GM03348 (cell line): ENCODE data around the gene CTNNA3.

Experiments
- DNase-seq: peaks from one replicate; pipeline ENCODE4 v3.0.0; 2012; ENCODE audit warnings: low spot score

Gene CTNNA3

GRCh38 chr10:66747451-66747850, 948.5 kb downstream of the CTNNA3 start:
- DNase-seq: peak; percentile 78

GRCh38 chr10:66746711-66747110, 949.3 kb downstream of the CTNNA3 start:
- DNase-seq: no peak

GRCh38 chr10:66746246-66746645, 949.7 kb downstream of the CTNNA3 start:
- peak; percentile 17 for DNase-seq

- no peak for DNase-seq
Measured at GRCh38 chr10:66744915-66745314, 951.1 kb downstream of the CTNNA3 start.

- no peak for DNase-seq
Measured at GRCh38 chr10:66737241-66737640, 958.8 kb downstream of the CTNNA3 start.

- no peak for DNase-seq
Measured at GRCh38 chr10:66723608-66724400, 972.2 kb downstream of the CTNNA3 start.

- no peak for DNase-seq
Measured at GRCh38 chr10:66719483-66719882, 976.5 kb downstream of the CTNNA3 start.

- DNase-seq: no peak
Measured at GRCh38 chr10:66717231-66717981, 978.6 kb downstream of the CTNNA3 start.

GRCh38 chr10:66714741-66715140, 981.3 kb downstream of the CTNNA3 start:
- peak; percentile 28 for DNase-seq

- DNase-seq: no peak
Measured at GRCh38 chr10:66713387-66713786, 982.6 kb downstream of the CTNNA3 start.

- no peak for DNase-seq
Measured at GRCh38 chr10:66698069-66698468, 997.9 kb downstream of the CTNNA3 start.

- DNase-seq: no peak
Measured at GRCh38 chr10:66695046-66695445, 1000.9 kb downstream of the CTNNA3 start.

GRCh38 chr10:66684581-66684980, 1011.4 kb downstream of the CTNNA3 start:
- DNase-seq: no peak

GRCh38 chr10:66680886-66681285, 1015.1 kb downstream of the CTNNA3 start:
- DNase-seq: peak; percentile 5

GRCh38 chr10:66678521-66678920, 1017.5 kb downstream of the CTNNA3 start:
- DNase-seq: peak; percentile 28

GRCh38 chr10:66673071-66673470, 1022.9 kb downstream of the CTNNA3 start:
- no peak for DNase-seq

GRCh38 chr10:66671562-66671961, 1024.4 kb downstream of the CTNNA3 start:
- no peak for DNase-seq

GRCh38 chr10:66671064-66671463, 1024.9 kb downstream of the CTNNA3 start:
- DNase-seq: no peak

GRCh38 chr10:66656499-66656898, 1039.5 kb downstream of the CTNNA3 start:
- DNase-seq: no peak

- DNase-seq: no peak
Measured at GRCh38 chr10:66654861-66655260, 1041.1 kb downstream of the CTNNA3 start.

GRCh38 chr10:66651308-66652082, 1044.5 kb downstream of the CTNNA3 start:
- no peak for DNase-seq

GRCh38 chr10:66649626-66650025, 1046.4 kb downstream of the CTNNA3 start:
- DNase-seq: no peak

GRCh38 chr10:66642217-66642616, 1053.8 kb downstream of the CTNNA3 start:
- DNase-seq: no peak
